GM12874 (cell line): ENCODE data around the gene ATP8A2.

Experiments
- CTCF ChIP-seq: IDR thresholded peaks from 2 replicates; pipeline ENCODE4 v1.5.1; 2011; ENCODE audit warnings: low read depth, mild to moderate bottlenecking, control low read depth, low read length, moderate library complexity; ENCODE audit not compliant: insufficient read depth

ATP8A2 gene

GRCh38 chr13:25692099-25692498 lies 320.3 kb downstream of the ATP8A2 start:
- no peak for TF ChIP-seq CTCF

GRCh38 chr13:25699056-25699455 lies 327.3 kb downstream of the ATP8A2 start:
- no peak for TF ChIP-seq CTCF

- TF ChIP-seq CTCF = no peak
Measured at GRCh38 chr13:25699600-25699999, 327.8 kb downstream of the ATP8A2 start.

- no peak for TF ChIP-seq CTCF
Measured at GRCh38 chr13:25701304-25701703, 329.5 kb downstream of the ATP8A2 start.

GRCh38 chr13:25702386-25702785 lies 330.6 kb downstream of the ATP8A2 start:
- TF ChIP-seq CTCF = no peak

GRCh38 chr13:25707726-25708125 lies 336.0 kb downstream of the ATP8A2 start:
- TF ChIP-seq CTCF = no peak

GRCh38 chr13:25708268-25708667 lies 336.5 kb downstream of the ATP8A2 start:
- no peak for TF ChIP-seq CTCF

GRCh38 chr13:25709088-25709487 lies 337.3 kb downstream of the ATP8A2 start:
- TF ChIP-seq CTCF = no peak
